Sigmoid colon (tissue), 7 donors: ENCODE measurements around the gene KRAS. TPM values are rescaled to one million over a fixed set of nuclear protein-coding genes. Genes with fewer than 3 reads are reported as not detected.
A peak's percentile ranks its signal among the peaks of the same experiment; 100 is the strongest.

Experiments
- DNase-seq: peaks from one replicate; pipeline ENCODE4 v3.0.0-alpha.2; 2019
- H3K27ac ChIP-seq, 4 donors: fragments of 200-600 bp; sonication (generic); one replicate each; pipeline ENCODE4 v1.5.1; 2016 to 2019; ENCODE audit warnings: mild to moderate bottlenecking in 1 of 4
- H3K27me3 ChIP-seq, 3 donors: fragments of 200-600 bp; sonication (generic); one replicate each; pipeline ENCODE4 v1.5.1; 2019; ENCODE audit warnings: mild to moderate bottlenecking in 1 of 3
- H3K36me3 ChIP-seq, 4 donors: fragments of 200-600 bp; sonication (generic); one replicate each; pipeline ENCODE4 v1.5.1; 2016 to 2019
- H3K4me1 ChIP-seq, 4 donors: fragments of 200-600 bp; sonication (generic); one replicate each; pipeline ENCODE4 v1.5.1; 2017 to 2019
- H3K4me3 ChIP-seq, 4 donors: fragments of 200-600 bp; sonication (generic); one replicate each; pipeline ENCODE4 v1.5.1; 2017 to 2019; ENCODE audit warnings: mild to moderate bottlenecking in 2 of 4, moderate library complexity in 1 of 4
- H3K9me3 ChIP-seq, 4 donors: fragments of 200-600 bp in 3 of 4; sonication (generic) in 3 of 4; one replicate each; pipeline versions ENCODE4 v1.5.1 to v1.6.1; 2013 to 2019
- CTCF ChIP-seq, 4 experiments: fragments of 450-650 bp in 3 of 4; fragments of 200-600 bp in 1 of 4; IDR thresholded peaks; one replicate each; pipeline ENCODE4 v1.5.1; 2016 to 2019; ENCODE audit warnings: antibody characterized with exemption in 4 of 4, mild to moderate bottlenecking in 3 of 4, moderate library complexity in 2 of 4
- EP300 ChIP-seq, 4 donors: sonication (generic); formaldehyde crosslinking; IDR thresholded peaks; one replicate each; pipeline ENCODE4 v1.6.1; 2017; ENCODE audit warnings: antibody characterized with exemption in 4 of 4
- POLR2A ChIP-seq, 2 donors: fragments of 450-650 bp; IDR thresholded peaks; one replicate each; pipeline ENCODE4 v1.6.1; 2016; ENCODE audit warnings: antibody characterized with exemption in 2 of 2, mild to moderate bottlenecking in 2 of 2, moderate library complexity in 2 of 2
- POLR2AphosphoS5 ChIP-seq, 4 donors: sonication (generic); formaldehyde crosslinking; IDR thresholded peaks; one replicate each; pipeline ENCODE4 v1.6.1; 2017; ENCODE audit warnings: antibody characterized with exemption in 4 of 4
- WGBS, 2 donors: extraction: QIAGEN DNeasy Blood & Tissue Kit; methylation state at CpG; one replicate each; pipeline ENCODE4 v1.1.7; 2013; 5-methylcytosine and 5-hydroxymethylcytosine counted together
- intact Hi-C: fragments of 100-400 bp; cut with DNase I; formaldehyde crosslinking; loops from one replicate; pipeline ENCODE4 v1.15.1; 2023
- polyA plus RNA-seq, 3 donors: library from polyadenylated mRNA; stranded (reverse); fragments of 200-250 nt; gene quantifications; one replicate each; pipeline ENCODE4 v1.2.3, GENCODE V29; 2013
- total RNA-seq, 4 donors: library from RNA; depleted of rRNA; stranded (reverse); fragments of >200 nt; gene quantifications; one replicate each; pipeline ENCODE4 v1.1.0, GENCODE V29; 2016
- donor health status: healthy with polysubstance abuse.
- donor health status: Bipolar disorder and iron deficiency.
- donor health status: healthy.

Gene KRAS
- total and polyA plus RNA-seq, 7 donors: 19.4 to 40.2 (median 23.9) TPM

- TF ChIP-seq POLR2AphosphoS5 (IDR thresholded peaks at IDR 0.05) (no peak), POLR2A (IDR thresholded peaks at IDR 0.05) (no peak), CTCF (IDR thresholded peaks at IDR 0.05) (peak in 3 of 4 experiments; percentile 48 to 66 (median 65))
- H3K36me3 ChIP-seq: peaks cover 0 to 5% (median 0%) of the 10 kb centered on the region in 4 donors
- H3K9me3 ChIP-seq: no peaks in the 10 kb centered on the region
- intact Hi-C loops: loop anchor here (5.0 kb wide), 1 partner anchor 44 kb away; the partner anchor contains the start of genes DNAI7 and ETFRF1
- no peak for DNase-seq
- WGBS, 2 donors: 38 to 56% methylated on average over 6 of the region's 6 CpGs
- H3K4me3 ChIP-seq: no peak overlapping the region
- no peaks in the 10 kb centered on the region for H3K27me3 ChIP-seq
- H3K27ac ChIP-seq: peak overlapping the region; percentile 30 to 57 (median 42)
- H3K4me1 ChIP-seq: peaks cover 0 to 20% (median 5%) of the 10 kb centered on the region in 4 donors
These were observed 9.3 kb downstream of the KRAS start for GRCh38 chr12:25241167-25242020.

- Histone ChIP-seq H3K27me3 (no peaks in the 10 kb centered on the region), H3K4me1 (peaks cover 0 to 22% (median 10%) of the 10 kb centered on the region in 4 donors), H3K9me3 (no peaks in the 10 kb centered on the region), H3K4me3 (no peak overlapping the region), H3K36me3 (peaks cover 0 to 13% (median 0%) of the 10 kb centered on the region in 4 donors), H3K27ac (peak overlapping the region in 1 of 4 donors; percentile 65)
- intact Hi-C loops: no loop called here
- WGBS, 2 donors: 75 to 79% methylated on average over 4 of the region's 4 CpGs
- DNase-seq: no peak
- no peak for TF ChIP-seq EP300 (IDR thresholded peaks at IDR 0.05)
- no peak for TF ChIP-seq POLR2AphosphoS5 (IDR thresholded peaks at IDR 0.05)
- no peak for TF ChIP-seq CTCF (IDR thresholded peaks at IDR 0.05)
- no peak for TF ChIP-seq POLR2A (IDR thresholded peaks at IDR 0.05)
These were observed 14.1 kb downstream of the KRAS start for GRCh38 chr12:25236626-25237025.

- TF ChIP-seq EP300 (IDR thresholded peaks at IDR 0.05): no peak
- intact Hi-C loops: no loop called here
- WGBS, 2 donors: 78 to 86% methylated on average over 1 of the region's 1 CpG
These were observed 14.5 kb downstream of the KRAS start for GRCh38 chr12:25236190-25236589.

GRCh38 chr12:25213338-25213737, 37.4 kb downstream of the KRAS start:
- no peak for TF ChIP-seq CTCF (IDR thresholded peaks at IDR 0.05)
- no peak for TF ChIP-seq POLR2A (IDR thresholded peaks at IDR 0.05)
- TF ChIP-seq EP300 (IDR thresholded peaks at IDR 0.05): no peak
- TF ChIP-seq POLR2AphosphoS5 (IDR thresholded peaks at IDR 0.05): no peak
- intact Hi-C loops: no loop called here
- Histone ChIP-seq H3K27ac (no peak overlapping the region), H3K4me3 (no peak overlapping the region), H3K36me3 (peaks cover 0 to 20% (median 0%) of the 10 kb centered on the region in 4 donors), H3K9me3 (no peaks in the 10 kb centered on the region), H3K27me3 (no peaks in the 10 kb centered on the region), H3K4me1 (no peaks in the 10 kb centered on the region)
- WGBS, 2 donors: 97 to 100% methylated on average over 1 of the region's 1 CpG
- no peak for DNase-seq

More at GRCh38 chr12:25236190-25236589, 14.5 kb downstream of the KRAS start:
- Histone ChIP-seq H3K4me1 (peaks cover 0 to 18% (median 10%) of the 10 kb centered on the region in 4 donors), H3K4me3 (no peak overlapping the region), H3K27ac (peak overlapping the region in 1 of 4 donors; percentile 65), H3K9me3 (no peaks in the 10 kb centered on the region), H3K36me3 (peaks cover 0 to 13% (median 0%) of the 10 kb centered on the region in 4 donors), H3K27me3 (no peaks in the 10 kb centered on the region)
- DNase-seq: no peak

- H3K27ac ChIP-seq: no peak overlapping the region
- no peak overlapping the region for H3K4me3 ChIP-seq
- H3K27me3 ChIP-seq: no peaks in the 10 kb centered on the region
- intact Hi-C loops: no loop called here
- WGBS, 2 donors: 69 to 86% methylated on average over 1 of the region's 1 CpG
- TF ChIP-seq POLR2AphosphoS5 (IDR thresholded peaks at IDR 0.05) (no peak), CTCF (IDR thresholded peaks at IDR 0.05) (no peak), POLR2A (IDR thresholded peaks at IDR 0.05) (no peak), EP300 (IDR thresholded peaks at IDR 0.05) (no peak)
- no peaks in the 10 kb centered on the region for H3K4me1 ChIP-seq
- DNase-seq: no peak
- H3K36me3 ChIP-seq: peaks cover 0 to 64% (median 3%) of the 10 kb centered on the region in 4 donors
- H3K9me3 ChIP-seq: no peaks in the 10 kb centered on the region
These were observed 42.2 kb downstream of the KRAS start for GRCh38 chr12:25208554-25208953.
